Left lung (tissue), 14 donors: Measurements from ENCODE around the gene MED10. TPM values are rescaled to one million over a fixed set of nuclear protein-coding genes. Genes with fewer than 3 reads are reported as not detected.
A peak's percentile ranks its signal among the peaks of the same experiment; 100 is the strongest.

Source experiments
- ATAC-seq: fragments of 200-7000 bp; cut with Tn5 transposase; one replicate; pipeline ENCODE4 v1.9.1; 2020; ENCODE audit warnings: moderate library complexity
- DNase-seq, 4 donors: peaks; one replicate each; pipeline ENCODE4 v3.0.0-alpha.2; 2013 to 2020
- H3K27ac ChIP-seq, 2 donors: fragments of 200-600 bp; sonication (generic) in 1 of 2; one replicate each; pipeline versions ENCODE4 v1.5.0 to v1.8.0; 2020 to 2021
- H3K27me3 ChIP-seq, 2 donors: fragments of 200-600 bp; sonication (generic) in 1 of 2; one replicate each; pipeline versions ENCODE4 v1.5.0 to v1.8.0; 2020 to 2021
- H3K36me3 ChIP-seq, 2 donors: fragments of 200-600 bp; sonication (generic) in 1 of 2; one replicate each; pipeline versions ENCODE4 v1.5.0 to v1.8.0; 2020 to 2021
- H3K4me1 ChIP-seq, 2 donors: fragments of 200-600 bp; one replicate each; pipeline ENCODE4 v1.8.0; 2021
- H3K4me3 ChIP-seq, 2 donors: fragments of 200-600 bp; sonication (generic) in 1 of 2; one replicate each; pipeline versions ENCODE4 v1.5.0 to v1.8.0; 2020 to 2021; ENCODE audit warnings: mild to moderate bottlenecking in 1 of 2
- H3K9me3 ChIP-seq, 2 donors: fragments of 200-600 bp; sonication (generic) in 1 of 2; one replicate each; pipeline versions ENCODE4 v1.5.0 to v1.8.0; 2020 to 2021
- CTCF ChIP-seq, 2 donors: fragments of 200-600 bp; sonication (generic) in 1 of 2; IDR thresholded peaks; one replicate each; pipeline versions ENCODE4 v1.5.0 to v1.8.0; 2021; ENCODE audit warnings: antibody characterized with exemption in 2 of 2
- intact Hi-C, 2 donors: fragments of 100-400 bp; cut with DNase I; formaldehyde crosslinking; loops; one replicate each; pipeline versions ENCODE4 v1.11.2 to v1.14.2; 2022
- long read RNA-seq, 12 donors: library from polyadenylated mRNA in 2 of 12; unstranded in 2 of 12; transcript quantifications; one replicate each; pipeline ENCODE4 v2.0.0 and lab custom pipeline, GENCODE V29; 2019 to 2026
- polyA plus RNA-seq, 6 donors: library from polyadenylated mRNA; unstranded; fragments of 120-200 nt; gene quantifications; one replicate each; pipeline ENCODE4 v1.2.1, GENCODE V29; 2013; ENCODE audit not compliant: insufficient read length in 6 of 6
- total RNA-seq, 2 donors: library from RNA; stranded (reverse); fragmentation: NEBNext Ultra II Directional; extraction: Animal tissue kit (Norgen Biotek cat#: 25700); gene quantifications; one replicate each; pipeline ENCODE4 v1.2.1, GENCODE V29; 2021
- donor health status: DM: no; HTN: yes; CAD: no.
- donor health status: DM: no; HTN: no; CAD: no.

The MED10 gene
- total RNA-seq (10 to 100 TPM; 21.4 to 28.5 TPM), polyA plus RNA-seq (10 to 100 TPM; 35.1 to 50.6 (median 41.7) TPM)
- long read RNA-seq, donor 1, transcript MED10-201 (4 exons, 1,141 nt), result major isoform, 46 of 61 reads
- long read RNA-seq, donor 1, partial matches to known transcripts, result 12 of 61 reads
- long read RNA-seq, donor 1, other reads (novel, unspliced or antisense), result 0 of 61 reads
- long read RNA-seq, donor 2, transcript MED10-201 (4 exons, 1,141 nt), result major isoform, 36 of 49 reads
- long read RNA-seq, donor 2, partial matches to known transcripts, result 6 of 49 reads
- long read RNA-seq, donor 2, other reads (novel, unspliced or antisense), result 0 of 49 reads
- long read RNA-seq, donor 3, transcript MED10-201 (4 exons, 1,141 nt), result major isoform, 32 of 48 reads
- long read RNA-seq, donor 3, partial matches to known transcripts, result 11 of 48 reads
- long read RNA-seq, donor 3, other reads (novel, unspliced or antisense), result 0 of 48 reads
- long read RNA-seq, donor 4, transcript MED10-201 (4 exons, 1,141 nt), result major isoform, 21 of 28 reads
- long read RNA-seq, donor 4, partial matches to known transcripts, result 0 of 28 reads
- long read RNA-seq, donor 4, other reads (novel, unspliced or antisense), result 4 of 28 reads
- long read RNA-seq, donor 5, transcript MED10-201 (4 exons, 1,141 nt), result major isoform, 28 of 31 reads
- long read RNA-seq, donor 5, partial matches to known transcripts, result 0 of 31 reads
- long read RNA-seq, donor 5, other reads (novel, unspliced or antisense), result 0 of 31 reads
- long read RNA-seq, donor 6, transcript MED10-201 (4 exons, 1,141 nt), result major isoform, 25 of 27 reads
- long read RNA-seq, donor 6, partial matches to known transcripts, result 0 of 27 reads
- long read RNA-seq, donor 6, other reads (novel, unspliced or antisense), result 0 of 27 reads
- long read RNA-seq, donor 7, transcript MED10-203 (2 exons, 648 nt), result minor isoform, 5 of 26 reads
- long read RNA-seq, donor 7, transcript MED10-201 (4 exons, 1,141 nt), result major isoform, 20 of 26 reads
- long read RNA-seq, donor 7, partial matches to known transcripts, result 0 of 26 reads
- long read RNA-seq, donor 7, other reads (novel, unspliced or antisense), result 0 of 26 reads
- long read RNA-seq, donor 8, transcript MED10-201 (4 exons, 1,141 nt), result major isoform, 37 of 55 reads
- long read RNA-seq, donor 8, transcript MED10-203 (2 exons, 648 nt), result minor isoform, 7 of 55 reads
- long read RNA-seq, donor 8, partial matches to known transcripts, result 11 of 55 reads
- long read RNA-seq, donor 8, other reads (novel, unspliced or antisense), result 0 of 55 reads
- long read RNA-seq, donor 9, result 0 reads
- long read RNA-seq, donor 10, transcript MED10-201 (4 exons, 1,141 nt), result major isoform, 21 of 23 reads
- long read RNA-seq, donor 10, partial matches to known transcripts, result 0 of 23 reads
- long read RNA-seq, donor 10, other reads (novel, unspliced or antisense), result 0 of 23 reads
- long read RNA-seq, donor 11, transcript MED10-203 (2 exons, 648 nt), result minor isoform, 11 of 113 reads
- long read RNA-seq, donor 11, transcript MED10-201 (4 exons, 1,141 nt), result major isoform, 54 of 113 reads
- long read RNA-seq, donor 11, partial matches to known transcripts, result 45 of 113 reads
- long read RNA-seq, donor 11, other reads (novel, unspliced or antisense), result 0 of 113 reads
- long read RNA-seq, donor 12, transcript MED10-201 (4 exons, 1,141 nt), result major isoform, 18 of 29 reads
- long read RNA-seq, donor 12, partial matches to known transcripts, result 9 of 29 reads
- long read RNA-seq, donor 12, other reads (novel, unspliced or antisense), result 0 of 29 reads

GRCh38 chr5:6377905-6378765 is at the start of gene MED10:
TSS of gene MED10 (minus strand) at chr5:6378547. CDS start at chr5:6378483, 64 bp downstream.
- DNase-seq (peak; percentile 86 to 98 (median 96)), ATAC-seq (peak; percentile 100)
- Histone ChIP-seq H3K27ac (peak within 1 kb of the TSS; percentile 58 to 89), H3K27me3 (peaks cover 0 to 4% of the 10 kb centered on the region in 2 donors), H3K9me3 (no peaks in the 10 kb centered on the region), H3K36me3 (peaks cover 0 to 37% of the 10 kb centered on the region in 2 donors), H3K4me1 (peaks cover 10 to 33% of the 10 kb centered on the region in 2 donors), H3K4me3 (peak within 1 kb of the TSS; percentile 92 to 99)
- intact Hi-C loops, result no loop called here
- no peak for TF ChIP-seq CTCF (IDR thresholded peaks at IDR 0.05)

GRCh38 chr5:6427694-6428093 is 49.3 kb upstream of the MED10 start:
- intact Hi-C loops, result no loop called here
- ATAC-seq, result no peak
- Histone ChIP-seq H3K27me3 (peaks cover 0 to 33% of the 10 kb centered on the region in 2 donors), H3K4me1 (no peaks in the 10 kb centered on the region), H3K27ac (no peak overlapping the region), H3K9me3 (no peaks in the 10 kb centered on the region), H3K36me3 (no peaks in the 10 kb centered on the region), H3K4me3 (no peak overlapping the region)
- no peak for DNase-seq
- TF ChIP-seq CTCF (IDR thresholded peaks at IDR 0.05), result no peak

DNA sequence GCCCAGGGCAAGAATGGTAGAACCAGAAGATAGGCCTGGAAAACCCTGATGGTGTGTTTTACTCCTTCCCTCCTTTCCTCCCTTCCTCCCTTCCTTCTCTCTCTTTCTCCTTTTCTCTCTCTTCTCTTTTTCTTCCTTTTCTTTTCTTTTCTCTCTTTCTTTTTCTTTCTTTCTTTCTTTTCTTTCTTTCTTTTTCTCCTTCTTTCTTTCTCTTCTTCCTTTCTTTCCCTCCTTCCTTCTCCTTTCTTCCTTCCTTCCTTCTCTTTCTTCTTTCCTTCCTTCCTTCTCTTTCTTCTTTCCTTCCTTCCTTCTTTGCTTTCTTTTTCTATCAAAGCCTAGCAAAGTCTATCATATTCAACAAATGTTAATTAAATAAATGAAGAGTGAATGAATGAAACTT is 46.4 kb upstream of the MED10 start:
- ATAC-seq (no peak), DNase-seq (no peak)
- H3K4me3 ChIP-seq, result no peak overlapping the region
- H3K27me3 ChIP-seq, result peaks cover 0 to 24% of the 10 kb centered on the region in 2 donors
- no peaks in the 10 kb centered on the region for H3K36me3 ChIP-seq
- TF ChIP-seq CTCF (IDR thresholded peaks at IDR 0.05), result no peak
- intact Hi-C loops, result no loop called here
- H3K4me1 ChIP-seq, result no peaks in the 10 kb centered on the region
- H3K27ac ChIP-seq, result no peak overlapping the region
- no peaks in the 10 kb centered on the region for H3K9me3 ChIP-seq

DNA sequence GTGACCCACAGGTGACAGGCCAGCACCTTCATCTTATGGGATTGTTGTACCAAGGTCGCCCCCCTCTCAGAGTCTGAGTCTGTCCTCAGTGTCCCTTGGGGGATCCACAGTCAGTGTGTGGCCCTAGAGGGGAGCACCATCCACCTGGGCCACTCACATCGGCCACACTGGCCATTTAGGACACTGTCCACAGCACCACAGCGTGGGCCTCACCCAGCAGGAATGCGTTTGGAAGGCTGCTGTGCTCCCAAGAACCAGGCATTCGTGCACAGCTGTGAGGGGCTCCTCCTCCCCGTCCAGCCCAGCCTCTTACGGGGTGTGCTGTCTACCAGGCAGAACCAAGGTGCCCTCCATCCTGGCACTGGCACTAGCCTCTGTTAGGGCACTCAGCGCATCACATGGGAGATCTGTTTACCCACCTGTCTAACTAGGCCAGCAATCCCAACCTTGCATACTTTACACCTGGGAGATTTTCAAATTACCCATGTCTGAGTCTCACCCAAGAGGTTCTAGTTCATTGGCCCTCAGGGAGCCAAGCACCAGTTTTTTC is 45.8 kb upstream of the MED10 start:
- no peaks in the 10 kb centered on the region for H3K4me1 ChIP-seq
- H3K27me3 ChIP-seq, result peaks cover 0 to 24% of the 10 kb centered on the region in 2 donors
- no peaks in the 10 kb centered on the region for H3K36me3 ChIP-seq
- H3K4me3 ChIP-seq, result no peak overlapping the region
- DNase-seq (no peak), ATAC-seq (no peak)
- no peaks in the 10 kb centered on the region for H3K9me3 ChIP-seq
- H3K27ac ChIP-seq, result no peak overlapping the region
- TF ChIP-seq CTCF (IDR thresholded peaks at IDR 0.05), result no peak
- intact Hi-C loops, result no loop called here
